ENCODE data around the gene SREK1.

DNA sequence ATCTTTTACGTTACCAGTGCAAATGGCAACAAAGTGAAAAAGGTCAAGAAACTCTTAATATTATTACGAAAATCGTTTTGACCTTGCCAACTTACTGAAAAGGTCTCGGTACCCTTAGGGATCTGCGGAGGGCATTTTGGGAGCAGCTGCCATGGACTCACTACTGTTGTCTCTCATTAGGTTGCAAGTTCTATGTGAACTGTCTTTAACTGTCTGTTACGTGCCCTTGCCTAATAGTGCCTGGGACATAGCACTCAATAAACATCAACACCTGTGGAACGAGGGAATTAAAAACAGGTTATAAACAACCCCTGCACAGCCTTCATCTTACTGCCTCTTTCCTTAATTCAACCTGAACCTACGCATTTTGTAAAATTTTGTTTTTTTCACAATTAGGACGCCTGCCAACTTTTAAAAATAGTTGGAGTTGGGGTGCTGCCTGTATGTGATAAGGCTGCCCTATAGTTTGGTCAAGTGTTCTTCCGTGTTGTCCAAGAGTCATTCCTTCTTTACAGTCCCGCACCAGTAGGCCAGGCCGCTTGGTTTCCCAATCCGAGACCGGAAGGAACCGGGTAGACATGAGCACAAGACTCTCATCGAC is 527 bp upstream of the SREK1 start:
- TF ChIP-seq, protein P1, sequence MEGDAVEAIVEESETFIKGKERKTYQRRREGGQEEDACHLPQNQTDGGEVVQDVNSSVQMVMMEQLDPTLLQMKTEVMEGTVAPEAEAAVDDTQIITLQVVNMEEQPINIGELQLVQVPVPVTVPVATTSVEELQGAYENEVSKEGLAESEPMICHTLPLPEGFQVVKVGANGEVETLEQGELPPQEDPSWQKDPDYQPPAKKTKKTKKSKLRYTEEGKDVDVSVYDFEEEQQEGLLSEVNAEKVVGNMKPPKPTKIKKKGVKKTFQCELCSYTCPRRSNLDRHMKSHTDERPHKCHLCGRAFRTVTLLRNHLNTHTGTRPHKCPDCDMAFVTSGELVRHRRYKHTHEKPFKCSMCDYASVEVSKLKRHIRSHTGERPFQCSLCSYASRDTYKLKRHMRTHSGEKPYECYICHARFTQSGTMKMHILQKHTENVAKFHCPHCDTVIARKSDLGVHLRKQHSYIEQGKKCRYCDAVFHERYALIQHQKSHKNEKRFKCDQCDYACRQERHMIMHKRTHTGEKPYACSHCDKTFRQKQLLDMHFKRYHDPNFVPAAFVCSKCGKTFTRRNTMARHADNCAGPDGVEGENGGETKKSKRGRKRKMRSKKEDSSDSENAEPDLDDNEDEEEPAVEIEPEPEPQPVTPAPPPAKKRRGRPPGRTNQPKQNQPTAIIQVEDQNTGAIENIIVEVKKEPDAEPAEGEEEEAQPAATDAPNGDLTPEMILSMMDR (IDR thresholded peaks at IDR 0.05), result peak in 1 of 6 experiments; percentile 7
- TF ChIP-seq POLR2A (IDR thresholded peaks at IDR 0.05) (no peak), EP300 (IDR thresholded peaks at IDR 0.05) (no peak)
